HG03060 (cell line): ENCODE results near the gene ATRX.
"Not testable (repeated sequence)": the region's sequence is repeated elsewhere in the genome, so short reads cannot be mapped to it uniquely, and the experiment has no call there.

ENCODE experiments used
- ATAC-seq: cut with Tn5 transposase; IDR thresholded peaks from one replicate; pipeline ENCODE4 v1.9.1; 2021; ENCODE audit warnings: low read depth, moderate number of reproducible peaks; ENCODE audit not compliant: unreplicated experiment

The ATRX gene

GRCh38 chrX:77635373-77635772, 150.6 kb downstream of the ATRX start:
- no peak for ATAC-seq

DNA sequence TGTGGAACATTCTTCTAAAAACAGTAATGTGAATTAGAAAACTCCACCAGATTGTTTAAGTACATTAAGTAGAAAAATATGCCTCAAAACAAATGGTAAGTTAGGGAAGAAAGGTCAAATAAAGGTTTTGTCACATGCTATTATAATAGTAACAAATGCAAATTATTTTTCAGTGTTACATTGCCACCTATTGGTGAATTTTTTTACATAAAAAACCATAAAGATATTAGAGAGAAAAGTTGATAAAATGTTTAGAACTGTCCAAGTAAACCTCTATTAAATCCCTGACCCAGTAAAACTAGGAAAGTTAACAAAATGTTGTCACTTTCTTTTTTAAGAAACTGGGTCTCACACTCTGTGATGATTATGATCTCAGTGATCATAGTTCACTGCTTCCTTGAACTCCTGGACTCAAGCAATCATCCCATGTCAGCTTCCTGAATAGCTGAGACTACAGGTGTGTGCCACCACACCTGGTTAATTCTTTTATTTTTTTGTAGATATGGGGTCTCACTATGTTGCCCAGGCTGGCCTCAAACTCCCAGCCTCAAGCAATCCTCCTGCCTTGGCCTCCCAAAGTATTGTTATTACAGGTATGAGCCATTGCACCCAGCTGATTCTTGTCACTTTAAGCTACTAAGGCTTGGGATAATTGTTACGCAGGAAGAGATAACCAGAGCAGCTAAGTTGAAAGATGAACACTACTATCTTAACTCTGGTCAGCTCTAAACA, 157.6 kb downstream of the ATRX start:
- ATAC-seq: no peak

DNA sequence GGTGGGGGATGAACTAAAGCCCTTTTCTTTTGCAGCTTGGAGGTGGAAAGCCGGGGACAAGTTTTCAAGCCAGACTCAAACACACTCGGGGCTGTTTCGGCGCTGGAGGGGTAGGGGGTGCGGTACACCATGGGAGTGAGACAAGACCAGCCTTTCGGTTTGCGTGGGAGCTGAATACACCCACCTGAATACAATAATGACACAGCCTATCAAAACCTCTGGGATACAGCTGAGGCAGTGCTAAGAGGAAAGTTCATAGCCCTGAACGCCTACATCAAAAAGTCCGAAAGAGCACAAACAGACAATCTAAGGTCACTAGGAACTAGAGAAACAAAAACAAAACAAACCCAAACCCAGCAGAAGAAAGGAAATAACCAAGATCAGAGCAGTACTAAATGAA, 163.3 kb downstream of the ATRX start:
- ATAC-seq: no peak

GRCh38 chrX:77622233-77622632, 163.8 kb downstream of the ATRX start:
- no peak for ATAC-seq

- not testable (repeated sequence) for ATAC-seq
These were observed 164.6 kb downstream of the ATRX start for GRCh38 chrX:77621453-77621852.

- ATAC-seq: no peak
These were observed 168.8 kb downstream of the ATRX start for GRCh38 chrX:77617206-77617605.

- no peak for ATAC-seq
These were observed 182.2 kb downstream of the ATRX start for GRCh38 chrX:77603635-77604336.

DNA sequence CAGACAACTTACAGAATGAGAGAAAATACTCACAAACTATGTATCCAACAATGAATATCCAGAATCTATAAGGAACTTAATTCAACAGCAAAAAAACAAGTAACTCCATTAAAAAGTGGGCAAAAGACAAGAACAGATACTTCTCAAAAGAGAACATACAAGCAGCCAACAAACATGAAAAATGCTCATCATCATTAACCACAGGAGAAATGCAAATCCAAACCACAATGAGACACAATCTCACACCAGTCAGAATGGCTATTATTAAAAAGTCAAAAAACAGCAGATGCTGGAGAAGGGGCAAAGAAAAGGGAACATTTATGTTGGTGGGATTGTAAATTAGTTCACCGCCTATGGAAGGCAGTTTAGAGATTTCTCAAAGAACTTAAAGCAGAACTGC, 188.5 kb downstream of the ATRX start:
- ATAC-seq: no peak

DNA sequence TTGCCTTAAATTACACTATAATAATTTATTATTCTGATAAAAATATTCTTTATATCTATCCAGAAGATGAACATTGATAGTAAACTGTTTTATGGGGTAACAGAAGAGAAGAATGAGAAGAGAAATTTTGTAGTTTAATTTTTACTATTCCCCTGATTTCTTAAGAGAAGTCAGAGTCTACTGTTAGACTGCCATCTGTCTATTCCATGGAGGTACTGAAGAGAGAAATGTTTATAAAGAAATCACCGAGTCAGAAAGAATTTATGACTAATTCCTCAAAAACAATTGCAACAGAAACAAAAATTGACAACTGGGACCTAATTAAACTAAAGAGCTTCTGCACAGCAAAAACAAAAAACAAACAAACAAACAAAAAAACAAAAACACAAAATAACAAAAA, 188.9 kb downstream of the ATRX start:
- no peak for ATAC-seq

- no peak for ATAC-seq
These were observed 190.2 kb downstream of the ATRX start for GRCh38 chrX:77595848-77596247.

DNA sequence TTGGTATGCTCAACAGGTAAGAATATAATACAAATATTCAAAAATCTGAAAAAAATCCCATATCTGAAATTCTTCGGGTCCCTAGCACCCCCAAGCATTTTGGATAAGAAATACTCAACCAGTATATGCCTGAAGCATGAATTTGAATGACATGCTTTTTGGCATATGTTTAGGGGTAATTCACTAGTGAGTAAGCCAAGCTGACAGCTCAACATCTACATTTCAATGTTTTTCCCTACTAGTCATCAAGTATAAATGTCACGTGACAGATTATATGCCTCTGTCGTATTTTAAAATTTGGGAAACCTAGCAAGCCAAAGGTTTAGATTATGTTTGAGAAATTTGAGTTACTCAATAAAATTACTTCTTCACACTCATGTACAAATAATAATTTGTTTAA, 213.7 kb downstream of the ATRX start:
- no peak for ATAC-seq

GRCh38 chrX:77565278-77565677, 220.7 kb downstream of the ATRX start:
- no peak for ATAC-seq

DNA sequence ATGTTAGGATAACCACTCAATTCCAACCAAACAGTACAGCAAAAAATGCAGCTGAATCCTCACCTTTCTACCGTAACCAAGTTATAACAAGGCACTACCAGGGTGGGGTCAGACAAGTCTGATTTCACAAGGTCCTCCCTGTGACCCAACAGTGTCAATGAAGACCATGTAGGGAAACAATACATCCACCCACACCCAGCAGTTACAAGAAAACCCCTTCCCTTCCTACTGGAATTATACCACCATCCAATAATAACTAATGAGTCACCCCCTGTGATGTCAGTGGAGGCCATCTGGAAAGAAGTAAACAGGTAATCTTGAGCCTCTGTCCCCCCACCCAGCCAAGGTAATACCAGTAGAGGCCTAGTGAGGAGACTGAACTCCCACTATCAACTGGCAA, 221.2 kb downstream of the ATRX start:
- ATAC-seq: no peak

GRCh38 chrX:77561372-77561771, 224.6 kb downstream of the ATRX start:
- ATAC-seq: no peak

GRCh38 chrX:77556276-77556675, 229.7 kb downstream of the ATRX start:
- ATAC-seq: no peak

GRCh38 chrX:77548751-77549150, 237.3 kb downstream of the ATRX start:
- no peak for ATAC-seq

GRCh38 chrX:77539778-77540177, 246.2 kb downstream of the ATRX start:
- not testable (repeated sequence) for ATAC-seq

- ATAC-seq: not testable (repeated sequence)
These were observed 254.8 kb downstream of the ATRX start for GRCh38 chrX:77531261-77531660.

DNA sequence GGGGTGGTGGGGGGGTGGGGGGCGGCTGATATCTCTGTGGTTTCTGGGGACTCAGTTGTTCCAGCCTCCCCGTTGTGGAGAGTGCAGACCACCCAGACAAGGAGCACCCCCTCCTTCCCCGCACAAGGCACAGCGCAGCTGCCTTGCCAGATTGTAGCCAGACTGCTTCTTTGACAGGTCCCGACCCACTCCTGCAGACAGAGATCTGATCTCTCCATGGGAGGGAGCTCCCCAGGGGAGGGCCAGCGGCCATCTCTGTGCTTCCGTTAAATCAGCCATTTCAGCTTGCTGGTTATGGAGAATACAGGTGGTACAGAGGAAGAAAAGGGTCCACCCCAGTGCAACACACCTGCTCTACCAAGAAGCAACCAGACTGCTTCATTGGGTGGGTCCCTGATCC, 258.0 kb downstream of the ATRX start:
- ATAC-seq: no peak

DNA sequence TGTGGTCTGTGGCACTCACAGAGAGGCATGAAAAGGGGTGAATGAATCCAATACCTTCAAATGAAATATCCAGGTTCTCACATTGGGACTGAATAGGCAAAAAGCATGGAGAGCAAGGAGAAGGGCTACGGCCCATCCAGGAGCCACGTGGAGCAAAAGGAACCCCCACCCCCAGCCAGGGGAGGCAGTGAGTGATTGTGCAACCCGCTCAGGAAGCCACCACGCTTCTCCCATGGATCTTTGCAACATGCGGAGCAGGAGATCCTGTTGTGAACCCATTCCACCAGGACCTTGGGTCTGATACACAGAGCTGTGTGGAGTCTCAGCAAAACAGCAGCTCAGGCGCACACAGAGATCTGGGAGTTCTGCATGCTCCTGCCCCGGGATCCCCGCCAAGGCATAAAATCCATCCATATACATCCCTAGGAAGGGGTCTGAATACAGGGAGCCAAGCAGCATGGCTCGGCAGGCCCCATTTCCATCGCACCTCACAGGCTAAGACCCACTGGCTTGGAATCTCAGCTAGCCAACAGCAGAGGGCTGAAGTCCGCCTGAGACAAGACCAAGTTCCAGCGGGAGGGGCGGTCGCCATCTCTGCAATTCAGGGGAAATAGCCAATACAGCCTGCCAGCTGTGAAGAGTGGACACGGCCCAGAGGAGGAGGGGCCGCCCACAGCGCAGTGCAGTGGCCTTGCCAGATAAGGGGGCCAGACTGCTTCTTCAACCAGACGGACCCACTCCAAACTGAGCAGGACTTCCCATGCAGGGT, 258.6 kb downstream of the ATRX start:
- no peak for ATAC-seq

DNA sequence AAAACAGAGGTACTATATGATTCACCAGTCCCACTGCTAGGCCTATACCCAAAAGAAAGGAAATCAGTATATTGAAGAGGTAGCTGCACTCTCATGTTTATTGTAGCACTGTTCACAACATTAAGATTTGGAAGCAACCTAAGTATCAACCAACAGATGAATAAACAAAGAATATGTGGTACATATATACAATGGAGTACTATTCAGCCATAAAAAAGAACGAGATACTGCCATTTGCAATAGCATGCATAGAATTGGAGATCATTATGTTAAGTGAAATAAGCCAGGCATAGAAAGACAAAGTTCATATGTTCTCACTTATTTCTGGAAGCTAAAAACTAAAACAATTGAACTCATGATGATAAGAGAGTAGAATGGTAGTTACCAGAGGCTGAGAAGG, 266.3 kb downstream of the ATRX start:
- ATAC-seq: no peak
